Small intestine (tissue), 7 donors: ENCODE results near the gene FNDC3B. TPM values are rescaled to one million over a fixed set of nuclear protein-coding genes. Genes with fewer than 3 reads are reported as not detected.

Experiments used
- DNase-seq, 2 donors: peaks; one replicate each; pipeline versions ENCODE4 v3.0.0 to v3.0.0-alpha.2; 2013
- FAIRE-seq: peaks from 2 replicates; lab custom pipeline; 2012; peaks lifted over from hg19 to GRCh38; lab: Jason Lieb, UNC
- H3K27ac ChIP-seq, 3 donors: one replicate each; pipeline ENCODE4 v1.5.1; 2013; ENCODE audit warnings: low read length in 2 of 3, mild to moderate bottlenecking in 2 of 3, control low read depth in 1 of 3, inconsistent platforms in 1 of 3, low read depth in 1 of 3, moderate library complexity in 1 of 3
- H3K27me3 ChIP-seq, 3 donors: one replicate each; pipeline ENCODE4 v1.6.1; 2013; ENCODE audit warnings: low read length in 3 of 3, inconsistent platforms in 1 of 3; ENCODE audit not compliant: control insufficient read depth in 3 of 3, insufficient read depth in 3 of 3
- H3K36me3 ChIP-seq, 3 donors: one replicate each; pipeline ENCODE4 v1.6.1; 2013; ENCODE audit warnings: low read length in 3 of 3, inconsistent platforms in 1 of 3, low read depth in 1 of 3, mild to moderate bottlenecking in 1 of 3, moderate library complexity in 1 of 3; ENCODE audit not compliant: control insufficient read depth in 3 of 3, insufficient read depth in 2 of 3
- H3K4me1 ChIP-seq, 3 donors: one replicate each; pipeline ENCODE4 v1.6.1; 2013; ENCODE audit warnings: low read length in 2 of 3, inconsistent platforms in 1 of 3, low read depth in 1 of 3, mild to moderate bottlenecking in 1 of 3, moderate library complexity in 1 of 3; ENCODE audit not compliant: control insufficient read depth in 3 of 3, insufficient read depth in 2 of 3
- H3K4me3 ChIP-seq, 3 donors: one replicate each; pipeline ENCODE4 v1.5.1; 2013; ENCODE audit warnings: low read length in 3 of 3, control low read depth in 1 of 3, inconsistent platforms in 1 of 3, low read depth in 1 of 3, mild to moderate bottlenecking in 1 of 3, moderate library complexity in 1 of 3
- H3K9me3 ChIP-seq, 2 donors: one replicate each; pipeline ENCODE4 v1.6.1; 2013; ENCODE audit warnings: low read depth in 1 of 2, low read length in 1 of 2; ENCODE audit not compliant: control insufficient read depth in 2 of 2, insufficient read depth in 1 of 2
- WGBS, 3 donors: extraction: QIAGEN DNeasy Blood & Tissue Kit; methylation state at CpG; one replicate each; pipeline ENCODE4 v1.1.7; 2013; 5-methylcytosine and 5-hydroxymethylcytosine counted together
- polyA plus RNA-seq, 4 donors: library from polyadenylated mRNA; stranded (reverse) in 3 of 4; unstranded in 1 of 4; fragments of 200-250 nt in 3 of 4; fragments of 120-200 nt in 1 of 4; gene quantifications; one replicate each; pipeline versions ENCODE4 v1.2.1 to v1.2.3, GENCODE V29; 2013
- donor health status: healthy with polysubstance abuse.
- donor health status: control.
- donor health status: control.
- donor health status: Bipolar disorder and iron deficiency.
- donor health status: healthy.

The FNDC3B gene
- polyA plus RNA-seq, 4 donors: 6.0 to 24.7 (median 10.1) TPM

GRCh38 chr3:172402090-172402489, 362.7 kb downstream of the FNDC3B start:
- no peaks in the 10 kb centered on the region for H3K4me1 ChIP-seq
- H3K27me3 ChIP-seq: no peaks in the 10 kb centered on the region
- 64 to 90% (median 75%) methylated on average over 2 of the region's 2 CpGs for WGBS, 3 donors
- H3K9me3 ChIP-seq: no peaks in the 10 kb centered on the region
- H3K27ac ChIP-seq: no peak overlapping the region
- FAIRE-seq (no peak), DNase-seq (no peak)
- H3K36me3 ChIP-seq: peaks cover 1 to 4% (median 3%) of the 10 kb centered on the region in 3 donors
- no peak overlapping the region for H3K4me3 ChIP-seq

GRCh38 chr3:172402892-172403643, 363.7 kb downstream of the FNDC3B start:
- DNase-seq: no peak
- Histone ChIP-seq H3K36me3 (peaks cover 0 to 3% (median 3%) of the 10 kb centered on the region in 3 donors), H3K9me3 (no peaks in the 10 kb centered on the region), H3K27ac (no peak overlapping the region), H3K4me1 (no peaks in the 10 kb centered on the region), H3K27me3 (no peaks in the 10 kb centered on the region), H3K4me3 (no peak overlapping the region)
- 89 to 95% (median 91%) methylated on average over 8 of the region's 8 CpGs for WGBS, 3 donors
- FAIRE-seq: no peak

- Histone ChIP-seq H3K4me1 (no peaks in the 10 kb centered on the region), H3K36me3 (peaks cover 0 to 3% (median 3%) of the 10 kb centered on the region in 3 donors), H3K27me3 (no peaks in the 10 kb centered on the region), H3K9me3 (no peaks in the 10 kb centered on the region), H3K27ac (no peak overlapping the region), H3K4me3 (no peak overlapping the region)
- no peak for FAIRE-seq
- DNase-seq: no peak
- 66 to 78% (median 76%) methylated on average over 12 of the region's 12 CpGs for WGBS, 3 donors
Observed at GRCh38 chr3:172404237-172404962, 365.0 kb downstream of the FNDC3B start.

GRCh38 chr3:172405914-172406313, 366.5 kb downstream of the FNDC3B start:
- Histone ChIP-seq H3K4me1 (no peaks in the 10 kb centered on the region), H3K9me3 (no peaks in the 10 kb centered on the region), H3K27me3 (no peaks in the 10 kb centered on the region), H3K4me3 (no peak overlapping the region), H3K36me3 (peaks cover 0 to 3% (median 3%) of the 10 kb centered on the region in 3 donors), H3K27ac (no peak overlapping the region)
- DNase-seq (no peak), FAIRE-seq (no peak)
- 90 to 97% (median 95%) methylated on average over 2 of the region's 2 CpGs for WGBS, 3 donors

GRCh38 chr3:172407872-172408271, 368.5 kb downstream of the FNDC3B start:
- H3K4me3 ChIP-seq: no peak overlapping the region
- no peaks in the 10 kb centered on the region for H3K27me3 ChIP-seq
- H3K9me3 ChIP-seq: no peaks in the 10 kb centered on the region
- H3K36me3 ChIP-seq: no peaks in the 10 kb centered on the region
- FAIRE-seq (no peak), DNase-seq (no peak)
- 81 to 87% (median 84%) methylated on average over 3 of the region's 3 CpGs for WGBS, 3 donors
- H3K4me1 ChIP-seq: no peaks in the 10 kb centered on the region
- H3K27ac ChIP-seq: no peak overlapping the region

- no peaks in the 10 kb centered on the region for H3K4me1 ChIP-seq
- no peak for FAIRE-seq
- H3K27me3 ChIP-seq: no peaks in the 10 kb centered on the region
- 79 to 85% (median 85%) methylated on average over 13 of the region's 13 CpGs for WGBS, 3 donors
- H3K27ac ChIP-seq: no peak overlapping the region
- no peak overlapping the region for H3K4me3 ChIP-seq
- DNase-seq: no peak
- no peaks in the 10 kb centered on the region for H3K9me3 ChIP-seq
- H3K36me3 ChIP-seq: no peaks in the 10 kb centered on the region
Observed at GRCh38 chr3:172410702-172411477, 371.5 kb downstream of the FNDC3B start.

- H3K27ac ChIP-seq: no peak overlapping the region
- no peak for FAIRE-seq
- no peaks in the 10 kb centered on the region for H3K4me1 ChIP-seq
- WGBS, 3 donors: 86 to 91% (median 90%) methylated on average over 6 of the region's 6 CpGs
- H3K9me3 ChIP-seq: no peaks in the 10 kb centered on the region
- H3K36me3 ChIP-seq: no peaks in the 10 kb centered on the region
- DNase-seq: no peak
- no peak overlapping the region for H3K4me3 ChIP-seq
- H3K27me3 ChIP-seq: no peaks in the 10 kb centered on the region
Observed at GRCh38 chr3:172411478-172411947, 372.1 kb downstream of the FNDC3B start.

GRCh38 chr3:172415323-172415722, 375.9 kb downstream of the FNDC3B start:
- H3K36me3 ChIP-seq: no peaks in the 10 kb centered on the region
- no peaks in the 10 kb centered on the region for H3K4me1 ChIP-seq
- no peaks in the 10 kb centered on the region for H3K9me3 ChIP-seq
- no peak overlapping the region for H3K4me3 ChIP-seq
- H3K27me3 ChIP-seq: no peaks in the 10 kb centered on the region
- no peak for FAIRE-seq
- 73 to 92% (median 75%) methylated on average over 5 of the region's 5 CpGs for WGBS, 3 donors
- no peak overlapping the region for H3K27ac ChIP-seq
- no peak for DNase-seq
